ENCODE measurements around the gene HOXC10.

HOXC10 gene

DNA sequence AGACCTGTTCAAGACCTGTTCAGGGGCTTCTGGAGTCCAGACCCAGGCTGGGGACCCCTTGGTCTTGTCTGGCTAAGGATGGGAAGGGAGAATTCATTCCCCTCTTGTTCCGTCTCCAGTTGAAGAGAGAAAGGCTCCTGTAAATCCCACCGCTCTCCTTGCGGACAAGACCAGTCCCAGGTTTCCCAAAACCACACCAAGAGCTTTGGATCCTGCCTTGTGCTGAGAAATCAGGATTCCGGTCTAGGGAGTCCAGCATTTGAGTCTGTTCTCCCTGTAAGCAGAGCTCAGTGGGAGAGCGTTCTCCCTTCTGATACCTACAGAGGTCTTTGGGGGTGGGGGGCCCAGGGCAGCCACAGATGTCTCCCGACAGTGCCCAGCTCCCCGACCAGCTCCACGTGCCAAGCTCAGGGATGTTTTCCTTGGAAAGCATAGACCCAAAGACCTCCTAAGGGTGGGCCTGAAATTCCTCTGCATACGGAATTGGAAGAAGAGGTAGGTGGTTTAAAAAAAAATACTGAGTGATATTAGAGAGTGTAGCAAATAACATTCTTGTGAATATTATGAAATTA, 44.4 kb upstream of the HOXC10 start:
- H3K27ac ChIP-seq (ENCODE audit: low read depth, low read length): no peak overlapping the region
- H3K4me3 ChIP-seq (ENCODE audit: low read length): no peak overlapping the region
- H3K27me3 ChIP-seq (ENCODE audit: control insufficient read depth, low read length): peaks cover 67% of the 10 kb centered on the region
- no peaks in the 10 kb centered on the region for H3K4me1 ChIP-seq (ENCODE audit: control insufficient read depth, low read length)
- H3K36me3 ChIP-seq (ENCODE audit: control insufficient read depth, low read length): no peaks in the 10 kb centered on the region
- no peaks in the 10 kb centered on the region for H4K20me1 ChIP-seq (ENCODE audit: control insufficient read depth, insufficient read depth, low read depth, low read length)
- TF ChIP-seq EZH2phosphoT487 (IDR thresholded peaks at IDR 0.05; ENCODE audit: borderline replicate concordance, low read length): no peak
- TF ChIP-seq CTCF (IDR thresholded peaks at IDR 0.05; ENCODE audit: low read depth, low read length, poor library complexity, severe bottlenecking): no peak
- H3F3A ChIP-seq (ENCODE audit: control insufficient read depth, insufficient read depth): no peaks in the 10 kb centered on the region
- H3K9me2 ChIP-seq (replicated peaks; ENCODE audit: control insufficient read depth, low read length): no peaks in the 10 kb centered on the region
- no peaks in the 10 kb centered on the region for H3K9me3 ChIP-seq (ENCODE audit: control insufficient read depth, insufficient read depth, low read length)
- no peak overlapping the region for H3K4me2 ChIP-seq (ENCODE audit: low read length)
- no peaks in the 10 kb centered on the region for H3K79me2 ChIP-seq (ENCODE audit: control insufficient read depth, low read length)

GRCh38 chr12:53941187-53941586, 43.8 kb upstream of the HOXC10 start:
- Histone ChIP-seq H3K4me2 (ENCODE audit: low read length) (no peak overlapping the region), H3K27ac (ENCODE audit: low read depth, low read length) (no peak overlapping the region), H3K4me1 (ENCODE audit: control insufficient read depth, low read length) (no peaks in the 10 kb centered on the region), H3K4me3 (ENCODE audit: low read length) (no peak overlapping the region), H3K79me2 (ENCODE audit: control insufficient read depth, low read length) (no peaks in the 10 kb centered on the region), H3K27me3 (ENCODE audit: control insufficient read depth, low read length) (peaks cover 67% of the 10 kb centered on the region), H3K9me2 (replicated peaks; ENCODE audit: control insufficient read depth, low read length) (no peaks in the 10 kb centered on the region), H4K20me1 (ENCODE audit: control insufficient read depth, insufficient read depth, low read depth, low read length) (no peaks in the 10 kb centered on the region), H3F3A (ENCODE audit: control insufficient read depth, insufficient read depth) (no peaks in the 10 kb centered on the region), H3K36me3 (ENCODE audit: control insufficient read depth, low read length) (no peaks in the 10 kb centered on the region), H3K9me3 (ENCODE audit: control insufficient read depth, insufficient read depth, low read length) (no peaks in the 10 kb centered on the region)
- TF ChIP-seq CTCF (IDR thresholded peaks at IDR 0.05; ENCODE audit: low read depth, low read length, poor library complexity, severe bottlenecking) (no peak), EZH2phosphoT487 (IDR thresholded peaks at IDR 0.05; ENCODE audit: borderline replicate concordance, low read length) (no peak)

GRCh38 chr12:53941750-53942149, 43.2 kb upstream of the HOXC10 start:
- Histone ChIP-seq H3K4me3 (ENCODE audit: low read length) (no peak overlapping the region), H3F3A (ENCODE audit: control insufficient read depth, insufficient read depth) (no peaks in the 10 kb centered on the region), H3K9me3 (ENCODE audit: control insufficient read depth, insufficient read depth, low read length) (no peaks in the 10 kb centered on the region), H3K4me2 (ENCODE audit: low read length) (no peak overlapping the region), H3K4me1 (ENCODE audit: control insufficient read depth, low read length) (no peaks in the 10 kb centered on the region), H3K27ac (ENCODE audit: low read depth, low read length) (no peak overlapping the region), H4K20me1 (ENCODE audit: control insufficient read depth, insufficient read depth, low read depth, low read length) (no peaks in the 10 kb centered on the region), H3K79me2 (ENCODE audit: control insufficient read depth, low read length) (no peaks in the 10 kb centered on the region), H3K36me3 (ENCODE audit: control insufficient read depth, low read length) (no peaks in the 10 kb centered on the region), H3K9me2 (replicated peaks; ENCODE audit: control insufficient read depth, low read length) (no peaks in the 10 kb centered on the region), H3K27me3 (ENCODE audit: control insufficient read depth, low read length) (peaks cover 67% of the 10 kb centered on the region)
- TF ChIP-seq CTCF (IDR thresholded peaks at IDR 0.05; ENCODE audit: low read depth, low read length, poor library complexity, severe bottlenecking) (no peak), EZH2phosphoT487 (IDR thresholded peaks at IDR 0.05; ENCODE audit: borderline replicate concordance, low read length) (no peak)

Data from DOHH2 (cell line).